DMS53 treated with DMSO at 0.1 percent for 48 hours (cell line): Measurements from ENCODE around the gene DISC1.

Experiments used
- DNase-seq: peaks from one replicate; lab custom pipeline; 2025; ENCODE audit not compliant: unreplicated experiment; lab: John Stamatoyannopoulos, UW

The DISC1 gene

GRCh38 chr1:231806623-231807495 is 180.3 kb downstream of the DISC1 start:
- peak; percentile 39 for DNase-seq

- DNase-seq = no peak
These were observed 181.0 kb downstream of the DISC1 start for GRCh38 chr1:231807541-231807940.

GRCh38 chr1:231808116-231808515 is 181.5 kb downstream of the DISC1 start:
- no peak for DNase-seq

- DNase-seq = no peak
These were observed 182.4 kb downstream of the DISC1 start for GRCh38 chr1:231808990-231809389.

GRCh38 chr1:231810415-231810814 is 183.8 kb downstream of the DISC1 start:
- no peak for DNase-seq

GRCh38 chr1:231814021-231814420 is 187.4 kb downstream of the DISC1 start:
- no peak for DNase-seq

GRCh38 chr1:231814521-231814920 is 187.9 kb downstream of the DISC1 start:
- DNase-seq = no peak

- no peak for DNase-seq
These were observed 191.2 kb downstream of the DISC1 start for GRCh38 chr1:231817801-231818200.

- no peak for DNase-seq
These were observed 191.7 kb downstream of the DISC1 start for GRCh38 chr1:231818337-231818736.

GRCh38 chr1:231821281-231821680 is 194.7 kb downstream of the DISC1 start:
- DNase-seq = no peak

GRCh38 chr1:231822041-231822440 is 195.5 kb downstream of the DISC1 start:
- no peak for DNase-seq

GRCh38 chr1:231826566-231826965 is 200.0 kb downstream of the DISC1 start:
- DNase-seq = no peak

- DNase-seq = no peak
These were observed 200.9 kb downstream of the DISC1 start for GRCh38 chr1:231827337-231828105.

- DNase-seq = no peak
These were observed 201.8 kb downstream of the DISC1 start for GRCh38 chr1:231828182-231828920.

- DNase-seq = no peak
These were observed 202.7 kb downstream of the DISC1 start for GRCh38 chr1:231829332-231829731.

GRCh38 chr1:231836227-231836893 is 209.8 kb downstream of the DISC1 start:
- DNase-seq = no peak

GRCh38 chr1:231838521-231838920 is 211.9 kb downstream of the DISC1 start:
- DNase-seq = no peak

GRCh38 chr1:231839999-231840398 is 213.4 kb downstream of the DISC1 start:
- DNase-seq = no peak

GRCh38 chr1:231841616-231842344 is 215.2 kb downstream of the DISC1 start:
- no peak for DNase-seq

- DNase-seq = no peak
These were observed 215.9 kb downstream of the DISC1 start for GRCh38 chr1:231842441-231842840.
